HG03378 (cell line): Measurements from ENCODE around the gene LY9.

Experiments used
- ATAC-seq: cut with Tn5 transposase; IDR thresholded peaks from one replicate; pipeline ENCODE4 v1.9.1; 2021; ENCODE audit warnings: mild to moderate bottlenecking, moderate library complexity; ENCODE audit not compliant: unreplicated experiment

LY9 gene, protein sequence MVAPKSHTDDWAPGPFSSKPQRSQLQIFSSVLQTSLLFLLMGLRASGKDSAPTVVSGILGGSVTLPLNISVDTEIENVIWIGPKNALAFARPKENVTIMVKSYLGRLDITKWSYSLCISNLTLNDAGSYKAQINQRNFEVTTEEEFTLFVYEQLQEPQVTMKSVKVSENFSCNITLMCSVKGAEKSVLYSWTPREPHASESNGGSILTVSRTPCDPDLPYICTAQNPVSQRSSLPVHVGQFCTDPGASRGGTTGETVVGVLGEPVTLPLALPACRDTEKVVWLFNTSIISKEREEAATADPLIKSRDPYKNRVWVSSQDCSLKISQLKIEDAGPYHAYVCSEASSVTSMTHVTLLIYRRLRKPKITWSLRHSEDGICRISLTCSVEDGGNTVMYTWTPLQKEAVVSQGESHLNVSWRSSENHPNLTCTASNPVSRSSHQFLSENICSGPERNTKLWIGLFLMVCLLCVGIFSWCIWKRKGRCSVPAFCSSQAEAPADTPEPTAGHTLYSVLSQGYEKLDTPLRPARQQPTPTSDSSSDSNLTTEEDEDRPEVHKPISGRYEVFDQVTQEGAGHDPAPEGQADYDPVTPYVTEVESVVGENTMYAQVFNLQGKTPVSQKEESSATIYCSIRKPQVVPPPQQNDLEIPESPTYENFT

DNA sequence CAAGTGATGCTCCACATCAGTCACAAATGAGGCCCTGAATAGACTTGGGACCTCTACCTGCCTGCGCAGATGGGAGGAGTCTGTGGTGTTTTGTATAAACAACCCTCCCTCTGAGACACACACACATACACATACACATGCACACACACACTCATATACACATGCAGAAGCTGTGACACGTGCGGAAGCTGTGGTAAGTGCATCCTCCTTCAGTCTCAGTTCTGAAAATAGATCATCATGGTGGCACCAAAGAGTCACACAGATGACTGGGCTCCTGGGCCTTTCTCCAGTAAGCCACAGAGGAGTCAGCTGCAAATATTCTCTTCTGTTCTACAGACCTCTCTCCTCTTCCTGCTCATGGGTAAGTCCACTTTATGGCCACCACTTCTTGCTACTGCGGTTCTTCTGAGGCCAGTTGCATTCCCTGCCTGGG, at the start of gene LY9:
Gene LY9, plus strand, starts transcription at position 224 of the 433 bp plus-strand sequence. Its CDS starts 14 bp downstream, at position 238.
- peak; percentile 77 for ATAC-seq

DNA sequence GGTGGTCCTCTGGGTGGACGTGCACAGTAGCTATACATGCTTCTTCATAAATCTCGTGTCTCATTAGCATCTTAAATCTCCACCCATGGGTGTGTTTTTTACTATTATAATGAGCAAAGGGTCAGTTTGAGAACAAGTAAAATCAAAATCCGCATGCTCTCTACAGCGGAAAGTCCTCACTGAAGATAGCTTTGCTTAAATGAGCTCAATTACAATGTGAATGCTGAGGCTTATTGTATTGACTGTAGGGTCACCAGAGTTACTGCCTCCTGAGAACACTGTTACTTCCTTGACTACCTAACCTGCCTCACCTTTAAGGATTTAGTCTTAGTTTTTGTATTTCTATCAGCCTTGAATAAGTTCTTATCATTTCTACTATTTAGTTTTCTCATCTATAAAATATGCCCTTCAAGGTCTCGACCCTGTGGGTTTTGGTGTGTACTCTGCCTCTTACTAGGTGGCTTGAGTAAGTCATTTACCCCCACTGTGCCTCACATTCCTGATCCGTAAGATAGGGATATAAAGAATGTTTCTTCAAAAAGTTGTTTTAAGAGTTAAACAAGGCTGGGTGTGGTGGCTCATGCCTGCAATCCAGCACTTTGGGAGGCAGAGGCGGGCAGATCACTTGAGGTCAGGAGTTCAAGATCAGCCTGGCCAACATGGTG, 49.0 kb upstream of the LY9 start:
- no peak for ATAC-seq

DNA sequence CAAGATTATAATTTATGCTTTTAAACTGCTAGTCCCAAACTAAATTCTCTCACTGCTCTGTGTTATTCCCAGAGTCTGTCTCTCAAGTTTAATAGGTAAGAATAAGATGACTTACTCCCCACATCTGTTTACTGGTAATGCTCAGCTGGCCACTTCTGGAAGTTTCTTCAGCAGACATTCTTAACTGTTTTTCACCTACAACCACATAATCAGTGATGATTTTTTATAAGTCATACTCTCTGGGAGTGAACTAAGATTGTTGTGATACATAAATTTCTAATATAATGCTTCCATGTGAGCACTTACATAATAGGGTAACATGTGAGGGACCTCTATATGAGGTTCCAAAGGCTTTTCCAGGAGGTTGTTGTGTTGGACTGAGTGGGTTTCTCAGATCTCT, 48.3 kb upstream of the LY9 start:
- no peak for ATAC-seq

DNA sequence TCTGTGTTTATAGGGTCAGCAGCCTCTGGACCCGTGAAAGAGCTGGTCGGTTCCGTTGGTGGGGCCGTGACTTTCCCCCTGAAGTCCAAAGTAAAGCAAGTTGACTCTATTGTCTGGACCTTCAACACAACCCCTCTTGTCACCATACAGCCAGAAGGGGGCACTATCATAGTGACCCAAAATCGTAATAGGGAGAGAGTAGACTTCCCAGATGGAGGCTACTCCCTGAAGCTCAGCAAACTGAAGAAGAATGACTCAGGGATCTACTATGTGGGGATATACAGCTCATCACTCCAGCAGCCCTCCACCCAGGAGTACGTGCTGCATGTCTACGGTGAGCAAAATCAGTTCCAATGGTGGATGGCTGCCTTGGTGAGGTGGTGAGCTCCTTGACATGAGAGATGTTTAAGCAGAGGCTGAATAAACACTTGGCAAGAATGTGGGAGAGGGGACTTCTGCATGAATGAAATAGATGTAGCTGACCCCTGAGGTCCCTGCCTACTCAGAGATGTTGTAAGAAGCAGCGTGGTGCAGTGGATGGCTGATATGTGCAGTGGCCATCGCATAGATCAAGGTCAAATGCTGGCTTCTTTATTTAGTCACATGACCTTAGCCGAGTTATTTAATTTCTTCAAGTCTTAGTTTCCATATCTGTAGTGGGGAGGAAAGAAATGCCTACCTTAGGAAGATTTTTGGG, 47.6 kb upstream of the LY9 start:
- no peak for ATAC-seq

DNA sequence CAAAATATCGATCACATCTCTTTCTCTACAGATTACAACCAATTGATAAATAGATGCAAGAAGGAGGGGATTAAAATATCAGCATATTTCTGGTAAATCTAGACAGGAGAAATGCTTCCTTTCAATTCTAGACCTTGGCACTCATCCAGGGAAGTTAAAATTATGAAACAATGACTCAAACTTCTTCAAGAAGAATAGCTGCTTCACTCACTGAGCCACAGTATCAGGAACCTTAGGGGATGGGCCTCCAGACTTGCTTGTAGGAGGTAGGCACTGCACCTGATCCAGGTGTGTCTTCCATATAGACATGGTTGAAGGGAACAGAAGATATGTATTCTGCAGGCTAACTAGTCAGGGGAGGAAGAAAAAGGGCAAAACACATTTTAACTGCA, 47.1 kb upstream of the LY9 start:
- ATAC-seq, result no peak

DNA sequence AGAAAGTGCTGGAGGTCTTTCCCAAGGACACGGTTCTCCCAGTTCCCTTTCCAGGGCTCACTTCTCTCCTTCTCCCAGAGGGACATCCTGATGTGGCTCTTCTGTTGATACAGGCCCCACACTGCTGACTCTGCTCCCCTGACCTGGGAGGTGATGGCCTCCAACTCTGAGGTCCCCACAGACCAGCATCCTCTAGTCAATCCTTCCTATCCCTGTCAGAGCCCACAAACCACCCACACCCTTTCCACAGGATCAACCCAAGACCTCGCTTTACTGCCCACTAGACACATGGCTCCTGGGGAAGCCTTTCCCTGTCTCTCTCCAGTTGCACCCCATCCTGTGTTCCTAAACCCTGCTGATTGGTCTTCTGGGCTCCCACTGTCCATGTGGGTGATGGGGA, 45.4 kb upstream of the LY9 start:
- ATAC-seq, result no peak

DNA sequence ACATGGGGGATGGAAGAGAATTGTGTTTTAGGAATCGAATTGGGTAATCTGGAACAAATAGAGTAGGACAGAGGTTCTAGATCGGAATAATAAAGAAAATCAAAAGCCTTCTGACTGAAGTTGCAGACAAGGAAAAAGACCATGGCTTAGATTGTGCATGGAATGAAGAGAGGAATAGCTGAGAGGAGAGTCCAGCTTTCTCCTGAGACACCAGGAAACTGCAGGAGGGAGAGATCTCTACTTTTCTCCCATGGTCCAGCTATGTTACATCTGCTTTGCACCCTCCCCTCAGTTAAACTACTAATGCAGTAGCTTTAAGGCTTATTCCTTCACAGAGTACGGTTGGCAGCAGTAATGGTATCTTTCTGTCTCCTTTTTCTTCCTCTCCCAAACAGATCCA, 43.6 kb upstream of the LY9 start:
- ATAC-seq, result no peak

DNA sequence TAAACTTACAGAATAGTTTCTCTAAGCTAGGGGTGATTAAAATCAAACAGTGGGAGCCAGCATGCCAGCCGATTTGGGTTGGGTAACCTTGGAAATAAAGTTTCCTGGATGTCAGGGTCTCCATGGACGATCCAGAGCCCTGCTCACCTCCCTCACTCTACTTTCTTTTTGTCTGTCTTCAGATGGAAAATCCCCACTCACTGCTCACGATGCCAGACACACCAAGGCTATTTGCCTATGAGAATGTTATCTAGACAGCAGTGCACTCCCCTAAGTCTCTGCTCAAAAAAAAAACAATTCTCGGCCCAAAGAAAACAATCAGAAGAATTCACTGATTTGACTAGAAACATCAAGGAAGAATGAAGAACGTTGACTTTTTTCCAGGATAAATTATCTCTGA, 43.0 kb upstream of the LY9 start:
- no peak for ATAC-seq

DNA sequence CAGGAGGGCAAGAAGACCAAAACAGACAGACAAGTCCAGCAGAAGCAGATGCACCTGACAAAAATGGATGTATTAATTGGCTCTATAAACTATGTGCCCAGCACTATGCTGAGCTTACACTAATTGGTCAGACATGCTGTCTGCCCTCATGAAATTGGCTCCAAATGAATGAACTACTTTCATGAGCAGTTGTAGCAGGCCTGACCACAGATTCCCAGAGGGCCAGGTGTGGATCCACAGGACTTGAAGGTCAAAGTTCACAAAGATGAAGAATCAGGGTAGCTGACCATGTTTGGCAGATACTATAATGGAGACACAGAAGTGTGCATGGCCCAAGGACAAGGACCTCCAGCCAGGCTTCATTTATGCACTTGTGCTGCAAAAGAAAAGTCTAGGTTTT, 42.4 kb upstream of the LY9 start:
- no peak for ATAC-seq

DNA sequence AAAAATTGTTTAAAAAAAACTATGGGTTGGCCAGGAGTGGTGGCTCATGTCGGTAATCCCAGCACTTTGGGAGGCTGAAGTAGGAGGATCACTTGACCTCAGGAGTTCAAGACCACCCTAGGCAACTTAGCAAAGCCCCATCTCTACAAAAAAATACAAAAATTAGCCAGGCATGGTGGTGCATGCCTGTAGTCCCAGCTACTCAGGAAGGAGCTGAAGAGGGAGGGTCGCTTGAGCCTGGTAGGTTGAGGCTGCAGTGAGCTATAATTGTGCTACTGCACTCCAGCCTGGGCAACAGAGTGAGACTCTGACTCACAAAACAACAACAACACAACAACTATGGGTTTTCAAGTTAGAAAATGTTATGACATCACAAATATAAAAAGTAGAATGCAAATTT, 40.5 kb upstream of the LY9 start:
- ATAC-seq, result no peak

DNA sequence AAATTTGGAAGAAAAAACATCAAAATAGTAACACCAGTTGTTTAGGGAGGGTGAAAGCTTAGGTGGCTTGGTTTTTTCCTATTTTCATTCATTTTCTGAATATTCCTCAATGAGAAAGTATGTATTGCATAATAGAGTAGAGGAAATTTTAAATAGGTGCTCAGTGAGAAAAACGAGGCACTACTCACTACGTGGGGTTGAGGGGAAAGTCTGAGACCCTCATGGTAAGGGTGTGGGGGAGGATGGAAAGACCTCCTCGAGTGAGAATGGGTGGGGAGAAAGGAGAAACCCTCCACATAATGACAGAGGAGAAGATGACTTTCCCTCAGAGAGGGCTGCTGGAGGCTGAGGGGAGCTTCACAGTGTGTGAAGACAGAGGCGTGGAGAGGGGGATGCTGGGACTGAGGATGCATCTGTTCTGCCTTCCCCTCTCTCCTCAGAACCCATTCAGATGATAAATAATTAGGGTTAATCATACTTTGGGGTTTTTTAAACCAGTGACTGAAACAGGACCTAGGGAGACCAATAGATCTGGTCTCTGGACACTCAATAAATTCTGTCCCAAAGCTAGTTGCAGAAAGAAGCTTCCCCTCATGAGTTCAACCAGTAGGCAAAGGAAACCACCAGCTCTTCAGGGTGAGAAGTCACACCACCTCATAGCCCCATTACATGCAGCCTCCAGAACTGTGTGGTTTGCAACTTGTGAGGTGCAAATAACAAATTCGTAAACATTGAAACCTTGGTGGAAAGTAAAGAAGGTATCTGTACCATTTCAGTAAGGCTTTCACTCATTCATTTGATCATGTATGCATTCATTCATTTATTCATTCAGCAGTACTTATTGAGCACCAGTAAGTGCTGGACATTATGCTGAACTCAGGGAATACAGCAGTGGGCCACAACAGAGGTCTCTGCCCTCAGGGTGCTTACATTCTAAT, 39.8 kb upstream of the LY9 start:
- ATAC-seq, result peak; percentile 52

DNA sequence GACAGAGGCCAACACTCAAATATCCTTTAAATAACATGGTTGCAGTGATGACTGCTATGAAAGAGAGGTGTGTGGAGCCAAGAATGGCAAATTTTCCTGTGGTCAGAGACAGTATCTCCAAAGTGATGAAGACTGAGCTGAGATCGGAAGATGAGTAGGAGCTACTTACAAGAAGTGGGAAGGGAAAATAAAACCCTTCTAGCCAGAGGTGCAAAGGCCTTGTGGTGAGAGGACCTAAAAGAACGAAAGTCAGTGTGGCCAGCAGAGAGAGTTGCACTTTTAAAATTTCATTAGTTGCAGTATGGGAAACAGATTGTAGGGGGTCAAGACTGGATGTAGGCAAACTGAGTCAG, 39.1 kb upstream of the LY9 start:
- ATAC-seq, result no peak

DNA sequence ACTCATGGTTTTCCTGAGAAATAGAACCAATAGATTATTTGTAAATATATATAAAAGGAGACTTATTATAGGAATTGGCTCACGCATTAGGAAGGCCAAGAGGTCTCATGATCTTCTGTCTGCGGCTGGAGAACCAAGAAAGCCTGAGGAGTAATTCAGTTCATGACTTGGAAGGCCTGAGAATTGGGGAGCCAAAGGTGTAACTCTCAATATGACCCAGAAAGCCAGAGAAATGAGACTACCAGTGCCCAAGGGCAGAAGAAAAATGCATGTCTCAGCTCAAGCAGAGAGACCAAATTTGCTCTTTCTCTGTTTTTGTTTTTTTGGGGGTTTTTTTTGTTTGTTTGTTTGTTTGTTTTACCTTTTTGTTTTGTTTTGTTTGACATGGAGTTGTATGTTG, 37.5 kb upstream of the LY9 start:
- ATAC-seq, result no peak

DNA sequence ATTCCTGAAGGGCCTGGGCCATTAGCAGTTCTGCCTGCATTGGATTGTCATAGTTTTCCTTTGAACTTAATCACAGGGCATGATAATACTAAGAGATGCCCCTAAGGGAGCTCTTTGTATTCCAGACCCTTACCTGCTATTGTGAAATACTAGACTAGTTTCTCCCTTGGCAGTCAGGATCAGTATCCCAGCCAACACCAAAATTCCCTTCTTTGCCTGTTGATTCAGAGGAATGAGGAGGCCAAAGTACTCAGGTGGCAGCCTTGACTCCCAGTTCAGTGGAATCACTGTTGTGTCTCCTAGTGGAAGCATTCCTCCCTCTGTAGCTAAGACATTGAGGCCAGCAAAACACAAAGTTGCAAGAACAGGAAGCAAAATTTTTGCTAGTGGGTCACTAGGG, 36.2 kb upstream of the LY9 start:
- no peak for ATAC-seq

DNA sequence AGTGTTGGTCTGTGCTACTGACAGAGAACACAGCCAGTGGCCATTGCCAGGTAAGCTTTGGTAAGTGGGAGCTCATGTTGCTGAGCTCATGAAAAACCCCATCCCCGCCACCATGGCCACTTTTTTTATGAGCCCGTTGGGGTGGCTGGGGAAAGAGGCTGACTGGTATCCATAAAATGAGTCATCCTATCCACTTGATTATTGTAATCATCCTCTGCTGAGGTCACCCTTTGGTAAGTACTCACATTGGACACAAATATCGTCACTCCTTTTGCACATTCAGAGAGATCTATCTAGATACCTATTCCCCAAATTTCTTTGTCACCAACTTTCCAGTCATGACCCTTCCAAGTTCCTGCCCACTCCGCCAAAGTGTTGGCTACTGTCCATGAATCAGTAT, 34.9 kb upstream of the LY9 start:
- ATAC-seq, result no peak

DNA sequence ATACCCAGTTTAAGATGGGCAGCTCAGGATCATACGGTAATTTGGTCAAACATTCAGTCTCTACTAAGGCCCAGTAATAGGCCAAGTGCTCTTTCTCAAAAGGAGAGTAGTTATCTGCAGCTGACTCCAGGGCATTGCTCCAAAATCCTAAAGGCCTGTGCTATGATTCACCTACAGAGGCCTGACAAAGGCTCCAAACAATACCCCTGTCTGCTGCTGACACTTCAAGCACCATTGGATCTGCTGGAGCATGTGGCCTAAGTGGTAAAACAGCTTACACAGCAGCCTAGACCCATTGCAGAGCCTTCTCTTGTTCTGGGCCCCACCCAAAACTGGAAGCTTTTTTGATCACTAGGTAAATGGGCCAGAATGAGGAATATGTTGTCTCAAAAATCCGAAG, 34.1 kb upstream of the LY9 start:
- ATAC-seq, result no peak

DNA sequence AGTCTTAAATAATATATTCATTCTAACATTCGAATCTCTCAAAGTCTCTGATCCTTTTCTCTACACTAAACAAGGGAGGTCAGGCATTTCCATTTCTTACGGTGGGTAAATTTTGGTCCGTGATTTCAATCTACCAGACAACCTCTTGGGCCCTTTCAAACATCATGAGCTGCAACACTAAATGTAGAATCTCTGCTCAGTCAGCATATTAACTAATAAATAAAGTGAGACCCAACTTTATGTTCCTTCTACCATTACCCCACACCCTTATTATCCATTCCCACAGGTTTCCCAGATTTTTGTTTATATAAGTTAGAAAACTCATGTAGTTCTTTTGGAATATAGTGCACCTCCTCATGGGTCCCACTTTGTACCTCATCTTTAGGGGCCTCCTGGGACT, 32.0 kb upstream of the LY9 start:
- ATAC-seq, result no peak

DNA sequence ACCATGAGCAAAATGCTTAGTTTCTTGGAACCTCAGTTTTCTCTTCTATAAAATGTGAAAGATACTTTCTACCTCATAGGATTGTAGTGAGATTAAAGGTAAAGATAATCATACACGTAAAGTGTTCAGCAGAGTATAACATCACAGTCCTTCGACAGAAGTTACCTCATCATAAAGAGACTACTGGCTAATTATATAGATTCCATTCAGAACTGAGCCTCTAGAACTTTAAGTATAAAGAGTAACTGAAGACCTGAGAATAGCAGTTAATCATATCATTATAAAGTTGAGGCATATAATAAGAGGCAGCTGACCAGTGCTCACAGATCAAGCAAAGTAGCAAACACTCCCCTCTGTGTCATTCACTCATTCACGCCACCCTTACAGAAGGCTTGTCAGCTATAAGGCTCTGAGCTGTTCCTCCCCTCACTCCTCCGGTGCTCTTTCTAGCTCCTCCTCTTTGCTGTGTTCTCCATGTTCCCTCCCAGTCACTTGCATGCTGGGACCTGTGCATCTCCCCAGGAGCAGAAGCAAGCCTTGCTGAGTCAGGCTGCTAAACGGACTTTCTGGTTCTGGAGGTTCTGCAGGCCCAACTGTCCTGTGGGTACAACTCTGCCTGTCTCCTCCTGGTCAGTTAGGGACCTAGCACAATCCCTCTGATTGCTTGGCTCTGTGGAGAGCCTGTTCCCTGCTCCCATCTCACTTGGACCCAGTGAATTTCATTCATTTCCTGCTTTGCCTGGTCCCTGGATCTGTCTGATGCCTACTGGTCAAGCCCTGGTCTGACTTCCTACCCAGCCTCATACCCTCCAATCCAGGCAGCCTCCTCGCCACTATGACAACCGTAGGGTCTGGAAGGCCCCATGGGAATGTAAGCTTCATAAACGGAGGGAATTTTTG, 28.3 kb upstream of the LY9 start:
- peak; percentile 38 for ATAC-seq

DNA sequence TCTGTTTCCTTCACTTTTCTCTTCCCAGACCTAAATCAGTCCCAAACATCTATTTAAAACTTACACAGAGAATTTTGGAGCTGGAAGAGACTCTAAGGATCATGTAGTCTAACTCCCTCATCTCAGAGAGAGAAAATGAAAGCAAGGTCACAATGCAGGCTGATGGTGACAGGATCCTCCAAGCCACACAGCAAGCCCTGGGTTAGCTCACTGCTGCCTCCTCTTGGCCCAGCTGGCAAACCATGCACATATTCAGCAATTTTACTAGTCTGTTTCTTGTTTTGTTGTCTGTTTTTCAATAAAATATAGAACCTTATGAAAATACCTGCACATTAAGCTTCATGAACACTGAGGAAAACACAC, 27.7 kb upstream of the LY9 start:
- ATAC-seq, result peak; percentile 76

DNA sequence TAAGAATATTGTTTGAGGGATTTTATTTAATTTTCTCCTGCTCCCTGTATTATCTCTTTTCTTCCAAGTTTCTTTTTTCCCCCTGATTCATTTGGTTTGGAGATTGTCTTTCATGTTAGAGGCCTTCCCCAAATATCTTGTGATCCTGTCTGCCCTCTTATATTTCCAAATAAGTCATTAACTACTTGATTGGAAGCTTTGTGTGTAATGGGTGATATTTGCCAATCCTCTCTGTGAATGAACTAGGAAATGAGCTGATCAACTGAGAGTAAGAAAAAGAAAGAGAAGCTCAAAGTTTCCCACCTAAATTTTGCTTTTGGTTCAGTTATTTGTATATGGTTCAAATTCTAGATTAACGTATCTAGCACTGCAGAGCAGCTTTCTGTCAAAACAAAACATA, 23.6 kb upstream of the LY9 start:
- ATAC-seq, result no peak
